GM10266 (cell line): ENCODE measurements around the gene SUPT6H.

Source experiments
- DNase-seq: peaks from one replicate; pipeline ENCODE4 v3.0.0; 2012; ENCODE audit errors: extremely low spot score
- CTCF ChIP-seq: IDR thresholded peaks from 2 replicates; pipeline ENCODE4 v1.5.1; 2012; ENCODE audit warnings: mild to moderate bottlenecking, low read depth; ENCODE audit not compliant: control insufficient read depth, insufficient read depth; ENCODE audit errors: missing control alignments

The SUPT6H gene

DNA sequence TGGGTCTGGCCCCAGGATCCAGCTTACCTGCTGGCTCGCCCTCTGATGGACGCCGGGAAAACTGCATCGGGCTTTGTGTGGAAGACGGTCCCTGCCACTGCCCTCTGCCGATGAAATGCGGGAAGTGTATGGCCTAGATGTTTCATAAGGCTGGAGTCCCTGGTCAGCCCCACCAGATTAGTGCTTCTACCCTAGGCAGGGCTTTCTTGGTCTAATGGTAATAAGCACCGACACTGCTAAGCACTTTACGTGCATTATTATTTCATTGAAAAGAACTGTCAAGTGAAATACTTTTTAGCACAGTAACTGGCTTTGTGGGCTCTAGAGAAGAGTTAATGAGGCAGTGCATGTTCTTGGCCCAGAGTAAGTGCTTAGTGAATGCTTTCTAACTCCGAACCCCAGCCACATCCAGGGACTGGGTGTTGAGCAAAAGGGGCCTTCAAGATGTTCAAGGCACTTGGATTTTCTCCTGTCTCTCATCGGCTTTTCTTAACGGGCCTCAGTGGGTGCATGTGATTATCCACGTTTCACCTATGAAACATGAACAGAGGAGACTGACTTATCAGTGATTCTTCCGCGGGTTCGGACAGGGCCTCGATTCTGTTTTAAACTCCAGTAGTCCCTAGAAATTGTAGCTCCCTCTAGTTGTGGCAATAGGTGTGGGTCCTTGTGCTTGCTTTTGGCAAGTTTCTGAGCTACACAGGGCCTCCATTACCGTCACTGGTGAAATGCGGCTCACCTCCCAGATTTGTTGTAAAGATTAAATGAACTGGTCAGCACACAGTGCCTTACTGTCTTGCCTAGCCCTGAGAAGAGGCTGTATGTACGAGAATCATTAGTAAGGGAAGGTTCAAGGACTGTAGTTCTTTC, 88.4 kb downstream of the SUPT6H start:
- peak; percentile 81 for DNase-seq
- peak; percentile 100 for TF ChIP-seq CTCF

- DNase-seq: no peak
- TF ChIP-seq CTCF: no peak
These were observed 89.8 kb downstream of the SUPT6H start for GRCh38 chr17:28751600-28752366.
